ENCODE data around the gene CLECL1. TPM values are rescaled to one million over a fixed set of nuclear protein-coding genes. Genes with fewer than 3 reads are reported as not detected.

The CLECL1 gene
- polyA plus RNA-seq, 1 of the 3 experiments (the other 2 are of a cell fraction), result not detected

DNA sequence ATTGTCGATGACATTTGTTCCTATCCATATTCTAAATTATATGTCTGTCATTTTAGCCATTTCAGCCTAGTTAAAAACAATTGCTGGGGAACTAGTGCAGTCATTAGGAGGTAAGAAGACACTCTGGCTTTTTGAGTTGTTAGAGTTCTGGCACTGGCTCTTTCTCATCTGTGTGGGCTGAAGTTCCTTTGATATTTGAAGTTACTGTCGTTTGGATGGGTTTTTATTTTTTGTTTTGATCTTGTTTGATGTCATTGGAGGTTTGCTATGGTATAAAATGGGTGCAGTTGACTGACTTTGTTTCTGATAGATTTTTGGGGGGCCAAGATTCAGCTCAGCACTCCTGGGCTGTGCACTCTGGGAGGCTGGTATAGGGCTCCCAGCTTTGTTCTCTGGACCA, 48.5 kb upstream of the CLECL1 start (continued):
- TF ChIP-seq MXI1 (IDR thresholded peaks at IDR 0.05; ENCODE audit: low read depth, low read length) (no peak), NFIC (IDR thresholded peaks at IDR 0.05; ENCODE audit: borderline replicate concordance) (no peak), TAF1 (IDR thresholded peaks at IDR 0.05; ENCODE audit: borderline replicate concordance, low read depth, low read length) (no peak)

DNA sequence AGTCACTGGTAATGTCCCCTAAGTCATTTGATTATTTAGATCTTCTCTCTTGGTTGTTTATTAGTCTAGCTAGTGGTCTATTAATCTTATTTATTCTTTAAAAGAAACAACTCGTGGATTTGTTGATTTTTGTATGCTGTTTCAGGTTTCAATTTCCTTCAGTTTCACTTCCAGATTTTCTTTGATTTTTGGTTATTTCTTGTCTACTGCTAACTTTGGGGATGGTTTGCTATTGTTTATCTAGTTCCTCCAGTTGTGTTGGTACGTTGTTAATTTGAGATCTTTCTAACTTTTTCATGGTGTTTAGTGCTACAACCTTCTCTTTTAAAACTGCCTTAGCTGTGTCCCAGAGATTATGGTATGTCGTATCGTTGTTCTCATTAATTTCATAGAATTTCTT, 46.3 kb upstream of the CLECL1 start:
- Histone ChIP-seq H3K9me2 (no peaks in the 10 kb centered on the region), H3K9me3 (no peaks in the 10 kb centered on the region), H3K79me2 (ENCODE audit: insufficient read depth) (no peaks in the 10 kb centered on the region), H3K36me3 (replicated peaks in 1 of 2; ENCODE audit: control insufficient read depth in 1 of 2, insufficient read depth in 2 of 2, low read length in 1 of 2) (no peaks in the 10 kb centered on the region), H3K4me2 (no peak overlapping the region), H3K4me1 (ENCODE audit: control insufficient read depth in 1 of 2, insufficient read depth in 2 of 2, low read depth in 1 of 2, low read length in 1 of 2) (no peaks in the 10 kb centered on the region), H4K20me1 (ENCODE audit: insufficient read depth) (no peaks in the 10 kb centered on the region), H3F3A (replicated peaks; ENCODE audit: insufficient read depth) (no peaks in the 10 kb centered on the region), H3K4me3 (ENCODE audit: low read depth in 2 of 2, low read length in 1 of 2) (no peak overlapping the region), H3K27ac (ENCODE audit: low read depth in 2 of 2, low read length in 1 of 2) (no peak overlapping the region), H3K27me3 (ENCODE audit: insufficient read depth) (peaks cover 8% of the 10 kb centered on the region; the same call in 1 of the 2 replicates), H3K9ac (no peak overlapping the region), H2AFZ (ENCODE audit: low read depth) (no peak overlapping the region)
- ChIA-PET POLR2A (no interaction called here), CTCF (interaction anchor here (1.1 kb wide), 1 partner anchor 71 kb away, joined by 3 read pairs; no protein-coding TSS in a partner anchor)
- DNase-seq, result no peak
- TF ChIP-seq EZH2phosphoT487 (IDR thresholded peaks at IDR 0.05; ENCODE audit: borderline replicate concordance, low read depth) (no peak), MEF2A (IDR thresholded peaks at IDR 0.05; ENCODE audit: borderline replicate concordance, low read depth) (no peak), EP300 (IDR thresholded peaks at IDR 0.05; ENCODE audit: borderline replicate concordance in 1 of 2, low read depth in 1 of 2, low read length in 1 of 2) (no peak), MXI1 (IDR thresholded peaks at IDR 0.05; ENCODE audit: low read depth, low read length) (no peak), YY1 (IDR thresholded peaks at IDR 0.05; ENCODE audit: low read depth) (no peak), RFX5 (IDR thresholded peaks at IDR 0.05; ENCODE audit: low read length) (no peak), SIN3A (IDR thresholded peaks at IDR 0.05; ENCODE audit: borderline replicate concordance, low read depth, low read length) (no peak), RAD21 (IDR thresholded peaks at IDR 0.05; ENCODE audit: low read length) (no peak), JUND (IDR thresholded peaks at IDR 0.05) (no peak), ELF1 (IDR thresholded peaks at IDR 0.05) (no peak), TAF1 (IDR thresholded peaks at IDR 0.05; ENCODE audit: borderline replicate concordance, low read depth, low read length) (no peak)
- TF ChIP-seq, protein P1, sequence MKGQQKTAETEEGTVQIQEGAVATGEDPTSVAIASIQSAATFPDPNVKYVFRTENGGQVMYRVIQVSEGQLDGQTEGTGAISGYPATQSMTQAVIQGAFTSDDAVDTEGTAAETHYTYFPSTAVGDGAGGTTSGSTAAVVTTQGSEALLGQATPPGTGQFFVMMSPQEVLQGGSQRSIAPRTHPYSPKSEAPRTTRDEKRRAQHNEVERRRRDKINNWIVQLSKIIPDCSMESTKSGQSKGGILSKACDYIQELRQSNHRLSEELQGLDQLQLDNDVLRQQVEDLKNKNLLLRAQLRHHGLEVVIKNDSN (IDR thresholded peaks at IDR 0.05; ENCODE audit: borderline replicate concordance, low read depth), result no peak
- TF ChIP-seq, protein P2, sequence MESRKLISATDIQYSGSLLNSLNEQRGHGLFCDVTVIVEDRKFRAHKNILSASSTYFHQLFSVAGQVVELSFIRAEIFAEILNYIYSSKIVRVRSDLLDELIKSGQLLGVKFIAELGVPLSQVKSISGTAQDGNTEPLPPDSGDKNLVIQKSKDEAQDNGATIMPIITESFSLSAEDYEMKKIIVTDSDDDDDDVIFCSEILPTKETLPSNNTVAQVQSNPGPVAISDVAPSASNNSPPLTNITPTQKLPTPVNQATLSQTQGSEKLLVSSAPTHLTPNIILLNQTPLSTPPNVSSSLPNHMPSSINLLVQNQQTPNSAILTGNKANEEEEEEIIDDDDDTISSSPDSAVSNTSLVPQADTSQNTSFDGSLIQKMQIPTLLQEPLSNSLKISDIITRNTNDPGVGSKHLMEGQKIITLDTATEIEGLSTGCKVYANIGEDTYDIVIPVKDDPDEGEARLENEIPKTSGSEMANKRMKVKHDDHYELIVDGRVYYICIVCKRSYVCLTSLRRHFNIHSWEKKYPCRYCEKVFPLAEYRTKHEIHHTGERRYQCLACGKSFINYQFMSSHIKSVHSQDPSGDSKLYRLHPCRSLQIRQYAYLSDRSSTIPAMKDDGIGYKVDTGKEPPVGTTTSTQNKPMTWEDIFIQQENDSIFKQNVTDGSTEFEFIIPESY (IDR thresholded peaks at IDR 0.05; ENCODE audit: borderline replicate concordance, low read depth), result no peak
- TF ChIP-seq, protein P3, sequence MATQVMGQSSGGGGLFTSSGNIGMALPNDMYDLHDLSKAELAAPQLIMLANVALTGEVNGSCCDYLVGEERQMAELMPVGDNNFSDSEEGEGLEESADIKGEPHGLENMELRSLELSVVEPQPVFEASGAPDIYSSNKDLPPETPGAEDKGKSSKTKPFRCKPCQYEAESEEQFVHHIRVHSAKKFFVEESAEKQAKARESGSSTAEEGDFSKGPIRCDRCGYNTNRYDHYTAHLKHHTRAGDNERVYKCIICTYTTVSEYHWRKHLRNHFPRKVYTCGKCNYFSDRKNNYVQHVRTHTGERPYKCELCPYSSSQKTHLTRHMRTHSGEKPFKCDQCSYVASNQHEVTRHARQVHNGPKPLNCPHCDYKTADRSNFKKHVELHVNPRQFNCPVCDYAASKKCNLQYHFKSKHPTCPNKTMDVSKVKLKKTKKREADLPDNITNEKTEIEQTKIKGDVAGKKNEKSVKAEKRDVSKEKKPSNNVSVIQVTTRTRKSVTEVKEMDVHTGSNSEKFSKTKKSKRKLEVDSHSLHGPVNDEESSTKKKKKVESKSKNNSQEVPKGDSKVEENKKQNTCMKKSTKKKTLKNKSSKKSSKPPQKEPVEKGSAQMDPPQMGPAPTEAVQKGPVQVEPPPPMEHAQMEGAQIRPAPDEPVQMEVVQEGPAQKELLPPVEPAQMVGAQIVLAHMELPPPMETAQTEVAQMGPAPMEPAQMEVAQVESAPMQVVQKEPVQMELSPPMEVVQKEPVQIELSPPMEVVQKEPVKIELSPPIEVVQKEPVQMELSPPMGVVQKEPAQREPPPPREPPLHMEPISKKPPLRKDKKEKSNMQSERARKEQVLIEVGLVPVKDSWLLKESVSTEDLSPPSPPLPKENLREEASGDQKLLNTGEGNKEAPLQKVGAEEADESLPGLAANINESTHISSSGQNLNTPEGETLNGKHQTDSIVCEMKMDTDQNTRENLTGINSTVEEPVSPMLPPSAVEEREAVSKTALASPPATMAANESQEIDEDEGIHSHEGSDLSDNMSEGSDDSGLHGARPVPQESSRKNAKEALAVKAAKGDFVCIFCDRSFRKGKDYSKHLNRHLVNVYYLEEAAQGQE (IDR thresholded peaks at IDR 0.05; ENCODE audit: low read depth, low read length), result no peak
- TF ChIP-seq, protein P4, sequence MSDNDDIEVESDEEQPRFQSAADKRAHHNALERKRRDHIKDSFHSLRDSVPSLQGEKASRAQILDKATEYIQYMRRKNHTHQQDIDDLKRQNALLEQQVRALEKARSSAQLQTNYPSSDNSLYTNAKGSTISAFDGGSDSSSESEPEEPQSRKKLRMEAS (IDR thresholded peaks at IDR 0.05; ENCODE audit: low read depth), result no peak
- WGBS (ENCODE audit: low lambda C conversion rate), result 6% methylated on average over 4 of the region's 4 CpGs

All from SK-N-SH (cell line).